ENCODE results near the gene KCNN1. TPM values are rescaled to one million over a fixed set of nuclear protein-coding genes. Genes with fewer than 3 reads are reported as not detected.

The KCNN1 gene
- total and polyA plus RNA-seq, 2 of the 13 experiments (the other 11 are each of a cell fraction or from before 2014, with no cell fraction given): 0.04 TPM; not detected in 1

GRCh38 chr19:18007044-18007916, 40.4 kb downstream of the KCNN1 start (continued):
- no peak for TF ChIP-seq TRAFD1 (CRISPR knock-in tag; IDR thresholded peaks at IDR 0.05; ENCODE audit: borderline replicate concordance)
- TF ChIP-seq IKZF5 (CRISPR knock-in tag; IDR thresholded peaks at IDR 0.05): peak; percentile 54; the same call in 1 of the 2 replicates
- TF ChIP-seq HNRNPH1 (optimal IDR thresholded peaks at IDR 0.05; ENCODE audit: low read depth, low read length): no peak
- no peak for TF ChIP-seq KLF9 (CRISPR knock-in tag; IDR thresholded peaks at IDR 0.05; ENCODE audit: low read depth)
- no peak for TF ChIP-seq DNMT1 (CRISPR knock-in tag; IDR thresholded peaks at IDR 0.05)
- TF ChIP-seq SRSF9 (IDR thresholded peaks at IDR 0.05; ENCODE audit: borderline replicate concordance, insufficient read depth, low read depth, low read length, poor library complexity, severe bottlenecking): no peak
- no peak for TF ChIP-seq NFE2L1 (CRISPR knock-in tag; IDR thresholded peaks at IDR 0.05; ENCODE audit: borderline replicate concordance)
- TF ChIP-seq BCL3 (CRISPR knock-in tag; IDR thresholded peaks at IDR 0.05): peak; percentile 49; the same call in 1 of the 2 replicates
- peak; percentile 76 for TF ChIP-seq ZNF501 (CRISPR knock-in tag; IDR thresholded peaks at IDR 0.05)
- no peak for TF ChIP-seq ATRX (CRISPR knock-in tag; IDR thresholded peaks at IDR 0.05; ENCODE audit: borderline replicate concordance)
- peak; percentile 66; the same call in 1 of the 2 replicates for TF ChIP-seq NFKB2 (CRISPR knock-in tag; IDR thresholded peaks at IDR 0.05; ENCODE audit: borderline replicate concordance)
- TF ChIP-seq ZNF354B (CRISPR knock-in tag; IDR thresholded peaks at IDR 0.05): no peak
- no peak for TF ChIP-seq ZKSCAN1 (IDR thresholded peaks at IDR 0.05; ENCODE audit: low read length)
- TF ChIP-seq MBD4 (IDR thresholded peaks at IDR 0.05; ENCODE audit: borderline replicate concordance, low read length): no peak
- TF ChIP-seq ZNF234 (CRISPR knock-in tag; conservative IDR thresholded peaks at IDR 0.05): no peak
- TF ChIP-seq GATAD1 (CRISPR knock-in tag; IDR thresholded peaks at IDR 0.05): peak; percentile 60; the same call in 1 of the 2 replicates
- no peak for TF ChIP-seq TBP (CRISPR knock-in tag; IDR thresholded peaks at IDR 0.05)
- 0 out of 2 replicates have a peak, but pooled peaks have one; percentile 43 for TF ChIP-seq BRCA1 (CRISPR knock-in tag; IDR thresholded peaks at IDR 0.05)
- TF ChIP-seq SKI (IDR thresholded peaks at IDR 0.05; ENCODE audit: partially characterized antibody): no peak
- TF ChIP-seq TRIM22 (IDR thresholded peaks at IDR 0.05): no peak
- peak; percentile 57; the same call in 1 of the 2 replicates for TF ChIP-seq ZNF619 (CRISPR knock-in tag; IDR thresholded peaks at IDR 0.05)
